DMS153 treated with DMSO at 0.1 percent for 48 hours (cell line): ENCODE data around the gene KLK5.
"Not testable (repeated sequence)": the region's sequence is repeated elsewhere in the genome, so short reads cannot be mapped to it uniquely, and the experiment has no call there.

Experiments used
- DNase-seq: peaks from one replicate; lab custom pipeline; 2025; ENCODE audit not compliant: unreplicated experiment; lab: John Stamatoyannopoulos, UW

The KLK5 gene

GRCh38 chr19:50969810-50970209, 17.0 kb upstream of the KLK5 start:
- DNase-seq: not testable (repeated sequence)

- no peak for DNase-seq
Measured at GRCh38 chr19:50969413-50969760, 16.5 kb upstream of the KLK5 start, which contains the start of gene KLK6. TSS of gene KLK6 (minus strand) at chr19:50969591. CDS start at chr19:50968104, 1,487 bp downstream.

- no peak for DNase-seq
Measured at GRCh38 chr19:50968716-50969412, 16.0 kb upstream of the KLK5 start.

DNA sequence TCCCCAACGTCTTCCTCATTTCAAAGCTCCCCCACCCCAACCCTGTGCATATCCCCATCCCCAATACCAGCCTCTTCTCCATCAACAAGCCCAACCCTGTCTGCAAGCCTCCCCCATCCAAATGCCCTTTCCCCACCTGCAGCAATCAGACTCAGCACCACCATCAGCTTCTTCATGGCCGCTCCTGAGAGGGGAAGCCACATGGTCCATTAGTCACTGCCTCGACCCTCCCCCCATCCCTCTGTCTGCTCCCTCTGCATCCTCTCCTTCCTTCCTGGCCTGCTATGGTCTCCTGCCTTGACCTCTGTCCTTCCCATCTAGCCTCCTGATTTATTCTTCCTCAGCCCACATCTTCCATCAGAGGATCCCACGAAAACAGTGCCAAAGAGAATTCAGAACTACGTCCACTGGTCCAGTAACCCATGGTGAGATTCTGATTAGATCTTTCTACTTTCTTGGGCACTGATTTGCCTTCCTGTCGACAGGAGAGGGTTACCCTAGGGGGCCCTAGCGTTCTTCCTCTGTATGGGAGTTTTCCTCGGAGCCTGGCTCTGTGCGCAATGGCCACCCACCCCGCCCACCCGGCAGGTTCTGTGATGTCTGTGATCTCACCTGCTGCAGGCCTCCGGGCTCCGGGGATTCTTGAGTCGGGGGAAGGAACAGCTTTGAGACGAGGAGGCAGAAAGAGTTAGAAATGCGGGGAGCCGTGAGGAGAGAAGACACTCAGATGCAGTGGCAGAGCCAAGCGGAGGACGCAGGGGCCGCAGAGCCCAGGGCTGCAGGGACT, 15.3 kb upstream of the KLK5 start:
- DNase-seq: no peak

- DNase-seq: no peak
Measured at GRCh38 chr19:50964266-50964665, 11.4 kb upstream of the KLK5 start.

GRCh38 chr19:50963381-50963780, 10.5 kb upstream of the KLK5 start:
- no peak for DNase-seq

- DNase-seq: no peak
Measured at GRCh38 chr19:50962245-50962644, 9.4 kb upstream of the KLK5 start.

- no peak for DNase-seq
Measured at GRCh38 chr19:50959731-50960500, 7.1 kb upstream of the KLK5 start.

DNA sequence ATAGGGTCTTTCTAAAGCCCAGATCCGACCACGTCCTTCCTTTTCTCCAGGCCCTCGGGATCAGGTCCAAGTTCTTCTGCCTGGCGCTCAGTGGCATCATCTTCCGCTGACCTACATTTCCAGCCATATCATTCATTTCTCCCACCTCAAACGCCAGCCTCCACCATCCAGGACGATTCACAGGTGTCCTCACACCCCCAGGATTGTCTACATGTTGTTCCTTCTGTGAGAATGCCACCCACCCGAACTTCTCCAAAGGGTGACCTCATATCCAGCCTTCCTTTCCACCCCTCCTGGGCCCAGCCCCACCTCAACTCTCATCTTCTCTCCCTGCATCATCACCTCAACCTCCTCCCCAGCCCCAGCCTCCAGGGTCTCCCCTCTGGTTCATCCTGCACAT, 4.7 kb upstream of the KLK5 start:
- no peak for DNase-seq

- no peak for DNase-seq
Measured at GRCh38 chr19:50949861-50950260, 3.0 kb downstream of the KLK5 start.

DNA sequence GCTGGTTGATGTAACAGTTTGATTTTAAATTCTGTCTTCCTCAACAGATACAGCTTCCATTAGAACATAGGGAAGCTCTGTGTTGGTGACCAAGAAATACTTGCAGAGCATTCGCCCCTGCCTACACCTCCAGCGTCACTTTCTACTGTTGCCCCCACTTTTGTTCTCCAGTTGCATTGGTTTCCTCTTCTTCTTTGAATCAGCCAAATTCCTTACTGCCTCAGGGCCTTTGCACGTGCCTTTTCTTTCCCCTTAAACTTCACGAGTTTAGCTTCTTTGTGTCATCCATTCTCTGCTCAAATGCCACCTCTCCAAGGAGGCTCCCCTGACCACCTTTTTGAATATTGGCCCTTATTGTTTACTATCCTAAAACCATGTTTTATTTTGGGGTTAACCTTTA, 5.7 kb downstream of the KLK5 start:
- no peak for DNase-seq

- no peak for DNase-seq
Measured at GRCh38 chr19:50944795-50945194, 8.0 kb downstream of the KLK5 start.

DNA sequence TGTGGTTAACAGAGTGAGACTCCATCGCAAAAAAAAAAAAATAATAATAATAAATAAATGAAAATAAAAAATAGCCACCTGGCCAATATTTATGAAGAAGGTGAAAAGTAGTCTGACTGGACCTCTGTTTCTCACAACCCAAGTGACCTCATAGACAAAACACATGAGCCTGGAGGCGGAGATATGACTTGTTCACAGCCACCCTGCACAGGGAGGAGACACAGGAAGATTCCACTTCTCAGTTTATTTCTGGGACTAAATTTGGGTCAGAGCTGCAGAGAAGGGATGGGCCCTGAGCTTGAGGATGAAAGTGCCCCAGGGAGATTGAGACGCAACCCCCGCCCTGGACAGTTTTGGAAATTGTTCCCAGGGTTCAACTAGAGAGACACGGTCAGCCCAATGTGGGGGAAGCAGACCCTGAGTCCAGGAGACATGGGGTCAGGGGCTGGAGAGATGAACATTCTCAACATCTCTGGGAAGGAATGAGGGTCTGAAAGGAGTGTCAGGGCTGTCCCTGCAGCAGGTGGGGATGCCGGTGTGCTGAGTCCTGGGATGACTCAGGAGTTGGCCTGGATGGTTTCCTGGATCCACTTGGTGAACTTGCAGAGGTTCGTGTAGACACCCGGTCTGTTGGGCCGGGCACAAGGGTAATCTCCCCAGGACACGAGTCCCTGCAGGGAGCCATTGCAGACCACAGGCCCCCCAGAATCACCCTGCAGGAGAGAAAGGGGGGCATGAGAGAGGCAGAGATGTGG, 9.6 kb downstream of the KLK5 start:
- no peak for DNase-seq

DNA sequence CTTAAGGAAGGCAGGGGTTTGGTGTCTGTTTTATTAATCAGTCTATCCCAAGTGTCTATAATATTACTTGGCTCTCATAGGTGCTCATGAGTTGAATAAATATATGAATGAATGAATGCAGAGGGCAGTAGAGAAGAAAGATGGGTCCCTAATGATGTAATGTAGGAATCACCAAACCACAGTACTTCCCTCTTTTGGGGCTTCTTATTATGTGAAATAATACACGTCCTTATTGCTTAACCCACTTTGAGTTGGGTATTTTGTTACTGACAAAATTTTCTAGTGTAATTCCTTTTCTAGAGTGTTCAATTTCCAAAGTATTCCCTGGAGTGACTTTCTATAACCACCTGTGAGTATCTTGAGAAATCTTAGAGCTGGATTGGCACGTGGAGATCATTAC, 13.2 kb downstream of the KLK5 start:
- no peak for DNase-seq

- no peak for DNase-seq
Measured at GRCh38 chr19:50933640-50934039, 19.2 kb downstream of the KLK5 start.

DNA sequence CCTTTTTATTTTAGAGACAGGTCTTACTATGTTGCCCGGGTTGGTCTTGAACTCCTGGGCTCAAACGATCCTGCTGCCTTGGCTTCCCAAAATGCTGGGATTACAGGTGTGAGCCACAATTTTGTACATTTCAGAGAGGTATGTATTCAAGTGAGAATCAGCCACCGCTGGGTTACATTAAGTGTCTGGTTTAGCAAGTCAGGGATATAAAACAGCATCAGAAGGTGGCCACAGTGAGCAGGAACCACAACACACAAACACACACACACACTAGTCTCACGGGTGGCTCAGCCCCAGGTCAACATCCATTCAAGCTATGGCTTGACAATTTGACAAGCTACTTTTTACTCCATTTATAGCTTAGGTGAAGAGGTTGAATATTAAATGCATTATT, 20.2 kb downstream of the KLK5 start:
- no peak for DNase-seq

GRCh38 chr19:50932018-50932689, 20.7 kb downstream of the KLK5 start:
- DNase-seq: no peak

DNA sequence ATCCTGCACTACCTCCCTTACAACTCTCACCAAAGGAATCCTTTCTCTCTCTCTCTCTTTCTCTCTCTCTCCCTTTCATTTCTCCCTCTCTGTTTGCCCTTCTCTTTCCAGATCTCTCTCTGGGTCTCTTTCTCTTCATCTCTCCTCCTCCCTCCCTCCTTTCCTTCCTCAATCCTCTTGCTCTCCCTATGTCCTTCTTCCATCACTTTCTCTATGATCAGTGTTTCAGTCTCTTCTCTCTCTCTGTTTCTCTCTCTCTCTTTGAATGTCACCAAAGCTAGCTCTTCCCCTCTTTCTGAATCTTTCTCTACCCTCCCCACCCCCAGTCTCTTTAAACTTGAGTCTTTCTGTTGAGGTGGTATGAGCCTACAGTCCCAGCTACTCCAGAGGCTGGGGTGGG, 21.8 kb downstream of the KLK5 start:
- DNase-seq: no peak

DNA sequence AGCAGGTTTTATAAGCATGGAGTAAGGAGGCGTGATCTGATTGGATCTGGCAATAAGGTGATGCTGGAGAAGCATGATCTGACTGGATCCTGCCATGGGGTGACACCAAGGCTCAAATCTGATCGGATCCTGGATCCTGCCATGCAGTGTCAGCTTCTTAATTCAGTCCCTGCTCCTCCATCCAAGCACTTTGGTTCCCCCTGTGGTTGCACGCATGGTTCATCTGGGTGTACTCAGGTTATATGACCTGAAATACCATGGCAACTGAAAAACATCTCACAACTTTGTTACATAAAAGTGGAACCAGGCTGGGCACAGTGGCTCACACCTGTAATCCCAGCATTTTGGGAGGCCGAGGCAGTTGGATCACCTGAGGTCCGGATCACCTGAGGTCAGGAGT, 24.0 kb downstream of the KLK5 start:
- DNase-seq: no peak

- no peak for DNase-seq
Measured at GRCh38 chr19:50926144-50926543, 26.7 kb downstream of the KLK5 start.

- DNase-seq: no peak
Measured at GRCh38 chr19:50925734-50926133, 27.1 kb downstream of the KLK5 start.
